Tibial nerve (tissue), 4 donors: ENCODE data around the gene WNK4.

ENCODE experiments used
- EP300 ChIP-seq, 2 donors: sonication (generic); formaldehyde crosslinking; IDR thresholded peaks; one replicate each; pipeline ENCODE4 v1.6.1; 2017; ENCODE audit warnings: antibody characterized with exemption in 2 of 2, mild to moderate bottlenecking in 1 of 2
- TF ChIP-seq, protein P1 (sequence below), 5 experiments: fragments of 200-600 bp in 3 of 5; fragments of 450-650 bp in 2 of 5; sonication (generic) in 3 of 5; IDR thresholded peaks; one replicate each; pipeline ENCODE4 v1.5.1; 2016 to 2019; ENCODE audit warnings: antibody characterized with exemption in 5 of 5, mild to moderate bottlenecking in 3 of 5, moderate library complexity in 2 of 5

- TF ChIP-seq, protein P1, sequence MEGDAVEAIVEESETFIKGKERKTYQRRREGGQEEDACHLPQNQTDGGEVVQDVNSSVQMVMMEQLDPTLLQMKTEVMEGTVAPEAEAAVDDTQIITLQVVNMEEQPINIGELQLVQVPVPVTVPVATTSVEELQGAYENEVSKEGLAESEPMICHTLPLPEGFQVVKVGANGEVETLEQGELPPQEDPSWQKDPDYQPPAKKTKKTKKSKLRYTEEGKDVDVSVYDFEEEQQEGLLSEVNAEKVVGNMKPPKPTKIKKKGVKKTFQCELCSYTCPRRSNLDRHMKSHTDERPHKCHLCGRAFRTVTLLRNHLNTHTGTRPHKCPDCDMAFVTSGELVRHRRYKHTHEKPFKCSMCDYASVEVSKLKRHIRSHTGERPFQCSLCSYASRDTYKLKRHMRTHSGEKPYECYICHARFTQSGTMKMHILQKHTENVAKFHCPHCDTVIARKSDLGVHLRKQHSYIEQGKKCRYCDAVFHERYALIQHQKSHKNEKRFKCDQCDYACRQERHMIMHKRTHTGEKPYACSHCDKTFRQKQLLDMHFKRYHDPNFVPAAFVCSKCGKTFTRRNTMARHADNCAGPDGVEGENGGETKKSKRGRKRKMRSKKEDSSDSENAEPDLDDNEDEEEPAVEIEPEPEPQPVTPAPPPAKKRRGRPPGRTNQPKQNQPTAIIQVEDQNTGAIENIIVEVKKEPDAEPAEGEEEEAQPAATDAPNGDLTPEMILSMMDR (IDR thresholded peaks at IDR 0.05): no peak
- TF ChIP-seq EP300 (IDR thresholded peaks at IDR 0.05): no peak
These were observed 4.0 kb downstream of the WNK4 start for GRCh38 chr17:42784409-42784808.
